ENCODE results near the gene PMIS2. TPM values are rescaled to one million over a fixed set of nuclear protein-coding genes. Genes with fewer than 3 reads are reported as not detected.

The PMIS2 gene
- total and polyA plus RNA-seq, 2 of the 8 experiments (the other 6 are each of a cell fraction or from before 2014, with no cell fraction given), result not detected

DNA sequence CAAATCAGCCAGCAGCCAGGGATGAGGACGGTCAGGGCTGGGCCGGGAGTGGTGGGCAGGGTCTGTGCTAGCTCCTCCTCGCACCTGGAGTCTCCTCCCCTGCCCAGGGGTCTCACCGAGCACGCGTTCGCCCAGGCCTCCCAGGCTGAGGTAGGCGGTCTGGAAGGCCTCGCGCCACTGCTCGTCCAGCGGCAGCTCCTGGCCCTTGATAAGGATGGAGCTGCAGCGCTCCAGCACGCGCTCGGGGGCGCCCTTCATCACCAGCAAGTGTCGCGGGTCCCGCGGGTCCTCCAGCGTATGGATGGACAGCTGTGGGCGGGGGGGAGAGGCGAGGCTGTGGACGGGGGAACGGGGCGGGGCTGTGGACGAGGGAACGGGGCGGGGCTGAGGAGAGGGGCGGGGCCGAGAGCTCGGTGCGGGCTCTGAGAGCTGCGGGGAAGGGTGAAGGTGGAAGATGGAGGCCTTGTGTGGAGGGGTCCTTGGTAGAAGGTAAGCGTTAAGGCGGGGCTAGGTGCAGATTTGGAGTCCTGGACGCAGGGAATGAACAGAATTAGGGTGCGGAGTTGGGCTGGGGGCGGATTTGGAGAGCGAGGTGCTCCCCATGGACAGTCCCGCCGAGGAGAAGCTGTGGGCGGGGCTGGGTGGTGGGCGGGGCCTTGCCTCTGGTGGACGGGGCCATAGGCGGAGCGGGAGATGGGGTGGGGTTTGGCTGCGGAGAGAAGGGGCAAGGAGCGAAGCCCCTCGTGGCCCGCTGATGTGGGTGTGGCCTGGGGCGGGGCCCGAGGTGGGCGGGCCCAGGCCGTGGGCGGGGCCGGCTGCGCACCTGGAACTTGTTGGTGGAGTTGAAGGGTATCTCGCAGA, 28.2 kb upstream of the PMIS2 start:
- no peak overlapping the region for H4K91ac ChIP-seq (replicated peaks; ENCODE audit: insufficient read length, low read length)
- peak overlapping the region in 2 of 4 experiments; percentile 47 to 48; a peak in 3 of 7 replicates for H3K9ac ChIP-seq (replicated peaks in 1 of 4; ENCODE audit: extremely low read depth in 1 of 4, low read depth in 3 of 4, low read length in 3 of 4)
- peak overlapping the region; percentile 77; the same call in 1 of the 2 replicates for H2BK15ac ChIP-seq (ENCODE audit: low read length)
- no peaks in the 10 kb centered on the region for H3K79me1 ChIP-seq (ENCODE audit: low read depth, low read length)
- no peaks in the 10 kb centered on the region; a peak in 1 of 4 replicates for H3K9me3 ChIP-seq (ENCODE audit: insufficient read depth in 2 of 2, low read depth in 1 of 2, low read length in 1 of 2)
- H3K18ac ChIP-seq (ENCODE audit: extremely low read depth, low read length), result no peak overlapping the region
- no peak overlapping the region for H2BK12ac ChIP-seq (ENCODE audit: low read depth, low read length)
- H3K79me2 ChIP-seq (ENCODE audit: control insufficient read depth in 1 of 2, insufficient read depth in 2 of 2, low read length in 2 of 2), result no peaks in the 10 kb centered on the region
- H3K56ac ChIP-seq (replicated peaks; ENCODE audit: insufficient read length, low read depth, low read length), result peak overlapping the region; percentile 42
- no peaks in the 10 kb centered on the region for H3K36me3 ChIP-seq (ENCODE audit: control insufficient read depth in 2 of 4, insufficient read depth in 4 of 4, low read length in 3 of 4)
- H3K23me2 ChIP-seq (ENCODE audit: low read depth, low read length), result peaks cover 4% of the 10 kb centered on the region; the same call in 1 of the 2 replicates
- no peak overlapping the region for H3K4ac ChIP-seq (replicated peaks; ENCODE audit: insufficient read length, low read depth, low read length)
- H3K4me1 ChIP-seq (replicated peaks in 1 of 4; ENCODE audit: control insufficient read depth in 3 of 4, insufficient read depth in 4 of 4, low read length in 3 of 4), result peaks cover 0 to 6% (median 4%) of the 10 kb centered on the region in 4 experiments; a peak in 3 of 7 replicates
- H4K8ac ChIP-seq (ENCODE audit: extremely low read depth, insufficient read depth, low read length), result peak overlapping the region; percentile 48; the same call in 1 of the 2 replicates
- H3K4me3 ChIP-seq (ENCODE audit: extremely low read depth in 1 of 4, insufficient read depth in 2 of 4, low read depth in 3 of 4, low read length in 4 of 4), result peak overlapping the region; percentile 52 to 65 (median 62)
- peak overlapping the region; percentile 91 for H4K5ac ChIP-seq (ENCODE audit: insufficient read length, low read depth, low read length)
- whole genome bisulfite sequencing, 2 experiments (ENCODE audit: extremely low coverage in 1 of 2, insufficient coverage in 1 of 2, insufficient read length in 1 of 2, insufficient replicate concordance in 2 of 2, low coverage in 1 of 2, low lambda C conversion rate in 2 of 2, missing lambda C conversion rate in 1 of 2), result 1% methylated on average over 23 of the region's 60 CpGs; no CpG with 5 or more reads in 1 of the 2 experiments
- FAIRE-seq (peak; percentile 92), DNase-seq (ENCODE audit: low read depth in 1 of 2, low spot score in 2 of 2) (peak; percentile 86 to 99)
- H2AK5ac ChIP-seq (ENCODE audit: low read depth, low read length), result no peak overlapping the region
- peak overlapping the region; percentile 96; the same call in 1 of the 2 replicates for H2AFZ ChIP-seq (ENCODE audit: low read length)
- H2BK5ac ChIP-seq (ENCODE audit: low read depth, low read length), result peak overlapping the region; percentile 47; the same call in 1 of the 2 replicates
- no peak overlapping the region for H3K27ac ChIP-seq (ENCODE audit: low read depth, low read length)
- H4K20me1 ChIP-seq (replicated peaks in 1 of 2; ENCODE audit: control insufficient read depth in 1 of 2, insufficient read depth in 2 of 2, low read length in 2 of 2), result peaks cover 7 to 8% of the 10 kb centered on the region in 2 experiments
- H3K4me2 ChIP-seq (ENCODE audit: insufficient read depth in 1 of 2, low read depth in 2 of 2, low read length in 2 of 2), result peak overlapping the region; percentile 42 to 92
- ChIA-PET CTCF (ENCODE audit: partially characterized antibody) (interaction anchor here (1.0 to 7.7 kb wide), 14 partner anchors 10 to 156 kb away, joined by 3 to 90 read pairs (median 6); partner anchors contain the start of genes HAUS5 and PMIS2), POLR2A (ENCODE audit: partially characterized antibody) (interaction anchor here (0.6 to 3.2 kb wide), 11 partner anchors 14 to 207 kb away, joined by 3 to 9 read pairs (median 5); partner anchors contain the start of genes COX6B1, ETV2 and HAUS5)
- H3K14ac ChIP-seq (ENCODE audit: insufficient read length), result no peak overlapping the region
- H3K27me3 ChIP-seq (replicated peaks in 1 of 4; ENCODE audit: control insufficient read depth in 3 of 4, extremely low read depth in 1 of 4, insufficient read depth in 3 of 4, low read length in 3 of 4), result peaks cover 0 to 16% (median 12%) of the 10 kb centered on the region in 4 experiments; a peak in 5 of 7 replicates
- no peak overlapping the region for H2BK20ac ChIP-seq (ENCODE audit: low read length)
- no peak overlapping the region for H3K23ac ChIP-seq (ENCODE audit: insufficient read length)
- H2BK120ac ChIP-seq (replicated peaks; ENCODE audit: low read depth, low read length), result no peak overlapping the region
- TF ChIP-seq NRF1 (IDR thresholded peaks at IDR 0.05; ENCODE audit: low read depth, low read length) (peak; percentile 34; the same call in 1 of the 2 replicates), KDM1A (IDR thresholded peaks at IDR 0.05; ENCODE audit: borderline replicate concordance, low read length) (no peak), POLR2AphosphoS5 (IDR thresholded peaks at IDR 0.05; ENCODE audit: low read depth, low read length) (peak; percentile 78; the same call in 1 of the 2 replicates), POU5F1 (IDR thresholded peaks at IDR 0.05; ENCODE audit: low read depth, low read length) (no peak), TBP (IDR thresholded peaks at IDR 0.05; ENCODE audit: low read depth, low read length) (0 out of 2 replicates have a peak, but pooled peaks have one; percentile 38), MAFK (IDR thresholded peaks at IDR 0.05; ENCODE audit: low read depth, low read length) (no peak), GTF2F1 (IDR thresholded peaks at IDR 0.05; ENCODE audit: borderline replicate concordance, low read depth, low read length) (no peak), SP1 (IDR thresholded peaks at IDR 0.05; ENCODE audit: low read depth, low read length) (peak; percentile 72; the same call in 1 of the 2 replicates)
- TF ChIP-seq, protein P1, sequence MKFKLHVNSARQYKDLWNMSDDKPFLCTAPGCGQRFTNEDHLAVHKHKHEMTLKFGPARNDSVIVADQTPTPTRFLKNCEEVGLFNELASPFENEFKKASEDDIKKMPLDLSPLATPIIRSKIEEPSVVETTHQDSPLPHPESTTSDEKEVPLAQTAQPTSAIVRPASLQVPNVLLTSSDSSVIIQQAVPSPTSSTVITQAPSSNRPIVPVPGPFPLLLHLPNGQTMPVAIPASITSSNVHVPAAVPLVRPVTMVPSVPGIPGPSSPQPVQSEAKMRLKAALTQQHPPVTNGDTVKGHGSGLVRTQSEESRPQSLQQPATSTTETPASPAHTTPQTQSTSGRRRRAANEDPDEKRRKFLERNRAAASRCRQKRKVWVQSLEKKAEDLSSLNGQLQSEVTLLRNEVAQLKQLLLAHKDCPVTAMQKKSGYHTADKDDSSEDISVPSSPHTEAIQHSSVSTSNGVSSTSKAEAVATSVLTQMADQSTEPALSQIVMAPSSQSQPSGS (IDR thresholded peaks at IDR 0.05; ENCODE audit: low read length), result no peak
